ENCODE measurements around the gene DPH7. TPM values are rescaled to one million over a fixed set of nuclear protein-coding genes. Genes with fewer than 3 reads are reported as not detected.

DPH7 gene
- total RNA-seq, 1 donor from 2014 or later = 37.6 TPM

GRCh38 chr9:137607141-137607857 is 28.6 kb upstream of the DPH7 start:
- H3K27ac ChIP-seq = no peak overlapping the region
- H3K27me3 Mint-ChIP-seq (ENCODE audit: insufficient read depth, low read depth) = peaks cover 35% of the 10 kb centered on the region
- DNase-seq (ENCODE audit: low spot score) = no peak
- peaks cover 14% of the 10 kb centered on the region for H3K4me1 ChIP-seq
- no peak overlapping the region for H2AFZ ChIP-seq (replicated peaks)
- no peak for TF ChIP-seq EZH2 (IDR thresholded peaks at IDR 0.05)
- TF ChIP-seq EZH2phosphoT487 (IDR thresholded peaks at IDR 0.05) = no peak
- no peak for TF ChIP-seq CTCF (IDR thresholded peaks at IDR 0.05)
- peaks cover 14% of the 10 kb centered on the region for H3F3A ChIP-seq (ENCODE audit: low read depth)
- H3K79me2 ChIP-seq (ENCODE audit: low read depth) = peaks cover 3% of the 10 kb centered on the region
- no peak overlapping the region for H3K27ac Mint-ChIP-seq
- H3K36me3 ChIP-seq = no peaks in the 10 kb centered on the region
- H3K4me1 Mint-ChIP-seq = peaks cover 34% of the 10 kb centered on the region
- peak overlapping the region; percentile 82 for H3K4me3 Mint-ChIP-seq
- no peak overlapping the region for H3K4me3 ChIP-seq
- H3K9me3 Mint-ChIP-seq = no peaks in the 10 kb centered on the region
- peak overlapping the region; percentile 99 for H3K4me2 ChIP-seq
- H3K27me3 ChIP-seq = peaks cover 28% of the 10 kb centered on the region
- H3K9ac ChIP-seq = no peak overlapping the region
- peaks cover 31% of the 10 kb centered on the region for H4K20me1 ChIP-seq (ENCODE audit: low read depth)
- no peaks in the 10 kb centered on the region for H3K9me3 ChIP-seq (ENCODE audit: low read depth)
- no peaks in the 10 kb centered on the region for H3K36me3 Mint-ChIP-seq

- Histone ChIP-seq H3K79me2 (ENCODE audit: low read depth) (peaks cover 3% of the 10 kb centered on the region), H3F3A (ENCODE audit: low read depth) (peaks cover 14% of the 10 kb centered on the region), H3K27me3 (peaks cover 28% of the 10 kb centered on the region), H3K9ac (no peak overlapping the region), H3K36me3 (no peaks in the 10 kb centered on the region), H3K4me1 (peaks cover 14% of the 10 kb centered on the region), H2AFZ (replicated peaks) (no peak overlapping the region), H3K9me3 (ENCODE audit: low read depth) (no peaks in the 10 kb centered on the region), H3K27ac (no peak overlapping the region), H3K4me3 (peak overlapping the region; percentile 63), H4K20me1 (ENCODE audit: low read depth) (peaks cover 31% of the 10 kb centered on the region), H3K4me2 (peak overlapping the region; percentile 99)
- Mint-ChIP-seq H3K9me3 (no peaks in the 10 kb centered on the region), H3K27me3 (ENCODE audit: insufficient read depth, low read depth) (peaks cover 33% of the 10 kb centered on the region), H3K4me3 (peak overlapping the region; percentile 82), H3K27ac (no peak overlapping the region), H3K4me1 (peaks cover 34% of the 10 kb centered on the region), H3K36me3 (no peaks in the 10 kb centered on the region)
- DNase-seq (ENCODE audit: low spot score) = no peak
- no peak for TF ChIP-seq CTCF (IDR thresholded peaks at IDR 0.05)
- no peak for TF ChIP-seq EZH2 (IDR thresholded peaks at IDR 0.05)
- TF ChIP-seq EZH2phosphoT487 (IDR thresholded peaks at IDR 0.05) = no peak
Observed at GRCh38 chr9:137606734-137607138, 28.0 kb upstream of the DPH7 start.

GRCh38 chr9:137606005-137606621 is 27.4 kb upstream of the DPH7 start:
- Histone ChIP-seq H3K9me3 (ENCODE audit: low read depth) (no peaks in the 10 kb centered on the region), H3K4me3 (peak overlapping the region; percentile 63), H4K20me1 (ENCODE audit: low read depth) (peaks cover 31% of the 10 kb centered on the region), H3K27ac (no peak overlapping the region), H2AFZ (replicated peaks) (peak overlapping the region; percentile 92), H3K4me2 (peak overlapping the region; percentile 99), H3F3A (ENCODE audit: low read depth) (peaks cover 14% of the 10 kb centered on the region), H3K79me2 (ENCODE audit: low read depth) (peaks cover 3% of the 10 kb centered on the region), H3K4me1 (peaks cover 14% of the 10 kb centered on the region), H3K36me3 (no peaks in the 10 kb centered on the region), H3K9ac (peak overlapping the region; percentile 21), H3K27me3 (peaks cover 28% of the 10 kb centered on the region)
- peak overlapping the region; percentile 82 for H3K4me3 Mint-ChIP-seq
- H3K9me3 Mint-ChIP-seq = no peaks in the 10 kb centered on the region
- peaks cover 30% of the 10 kb centered on the region for H3K27me3 Mint-ChIP-seq (ENCODE audit: insufficient read depth, low read depth)
- peak; percentile 56 for DNase-seq (ENCODE audit: low spot score)
- no peak overlapping the region for H3K27ac Mint-ChIP-seq
- H3K4me1 Mint-ChIP-seq = peaks cover 29% of the 10 kb centered on the region
- no peaks in the 10 kb centered on the region for H3K36me3 Mint-ChIP-seq
- TF ChIP-seq CTCF (IDR thresholded peaks at IDR 0.05) = no peak
